Measurements from ENCODE around the gene AOC1.
"Not testable (repeated sequence)": the region's sequence is repeated elsewhere in the genome, so short reads cannot be mapped to it uniquely, and the experiment has no call there.

The AOC1 gene

GRCh38 chr7:150852371-150852905 lies at the start of gene AOC1:
TSS of gene AOC1 (plus strand) at chr7:150852517. CDS start at chr7:150856471, 3,954 bp downstream.
- H3K27me3 ChIP-seq (ENCODE audit: control insufficient read depth, insufficient read depth, low read length): no peaks in the 10 kb centered on the region
- no peaks in the 10 kb centered on the region for H3K36me3 ChIP-seq (ENCODE audit: control insufficient read depth, insufficient read depth, low read length)
- 0 out of 2 replicates have a peak, but pooled peaks cover 1% of the 10 kb centered on the region for H3K4me1 ChIP-seq (ENCODE audit: control insufficient read depth, insufficient read depth, low read length)
- WGBS (ENCODE audit: insufficient coverage, insufficient read length): no CpG with 5 or more reads among the region's 8 CpGs
- no peak for DNase-seq (ENCODE audit: low read depth, low spot score)
- H3K4me3 ChIP-seq (ENCODE audit: low read length): no peak within 1 kb of the TSS
- H3K9me3 ChIP-seq (ENCODE audit: control insufficient read depth, insufficient read depth, low read length): no peaks in the 10 kb centered on the region
- H3K27ac ChIP-seq (ENCODE audit: low read length): no peak within 1 kb of the TSS

GRCh38 chr7:150803161-150803860 lies 49.0 kb upstream of the AOC1 start:
- no peaks in the 10 kb centered on the region for H3K36me3 ChIP-seq (ENCODE audit: control insufficient read depth, insufficient read depth, low read length)
- H3K27ac ChIP-seq (ENCODE audit: low read length): no peak overlapping the region
- no peaks in the 10 kb centered on the region for H3K9me3 ChIP-seq (ENCODE audit: control insufficient read depth, insufficient read depth, low read length)
- H3K4me3 ChIP-seq (ENCODE audit: low read length): no peak overlapping the region
- no CpG with 5 or more reads among the region's 10 CpGs for WGBS (ENCODE audit: insufficient coverage, insufficient read length)
- no peak for DNase-seq (ENCODE audit: low read depth, low spot score)
- H3K4me1 ChIP-seq (ENCODE audit: control insufficient read depth, insufficient read depth, low read length): peaks cover 7% of the 10 kb centered on the region
- H3K27me3 ChIP-seq (ENCODE audit: control insufficient read depth, insufficient read depth, low read length): peaks cover 37% of the 10 kb centered on the region

- no CpG with 5 or more reads among the region's 5 CpGs for WGBS (ENCODE audit: insufficient coverage, insufficient read length)
- H3K4me3 ChIP-seq (ENCODE audit: low read length): no peak overlapping the region
- no peak overlapping the region for H3K27ac ChIP-seq (ENCODE audit: low read length)
- no peak for DNase-seq (ENCODE audit: low read depth, low spot score)
- peaks cover 28% of the 10 kb centered on the region for H3K27me3 ChIP-seq (ENCODE audit: control insufficient read depth, insufficient read depth, low read length)
- H3K9me3 ChIP-seq (ENCODE audit: control insufficient read depth, insufficient read depth, low read length): no peaks in the 10 kb centered on the region
- no peaks in the 10 kb centered on the region for H3K36me3 ChIP-seq (ENCODE audit: control insufficient read depth, insufficient read depth, low read length)
- H3K4me1 ChIP-seq (ENCODE audit: control insufficient read depth, insufficient read depth, low read length): peaks cover 4% of the 10 kb centered on the region
These were observed 47.5 kb upstream of the AOC1 start for GRCh38 chr7:150804802-150805201.

- no peaks in the 10 kb centered on the region for H3K9me3 ChIP-seq (ENCODE audit: control insufficient read depth, insufficient read depth, low read length)
- DNase-seq (ENCODE audit: low read depth, low spot score): no peak
- H3K36me3 ChIP-seq (ENCODE audit: control insufficient read depth, insufficient read depth, low read length): no peaks in the 10 kb centered on the region
- H3K4me1 ChIP-seq (ENCODE audit: control insufficient read depth, insufficient read depth, low read length): peaks cover 3% of the 10 kb centered on the region
- no peak overlapping the region for H3K27ac ChIP-seq (ENCODE audit: low read length)
- H3K27me3 ChIP-seq (ENCODE audit: control insufficient read depth, insufficient read depth, low read length): peaks cover 19% of the 10 kb centered on the region
- H3K4me3 ChIP-seq (ENCODE audit: low read length): no peak overlapping the region
These were observed 46.5 kb upstream of the AOC1 start for GRCh38 chr7:150805864-150806263.

- Histone ChIP-seq H3K4me3 (ENCODE audit: low read length) (no peak overlapping the region), H3K9me3 (ENCODE audit: control insufficient read depth, insufficient read depth, low read length) (no peaks in the 10 kb centered on the region), H3K27me3 (ENCODE audit: control insufficient read depth, insufficient read depth, low read length) (peaks cover 13% of the 10 kb centered on the region), H3K36me3 (ENCODE audit: control insufficient read depth, insufficient read depth, low read length) (no peaks in the 10 kb centered on the region), H3K27ac (ENCODE audit: low read length) (no peak overlapping the region), H3K4me1 (ENCODE audit: control insufficient read depth, insufficient read depth, low read length) (peaks cover under 1% of the 10 kb centered on the region; the same call in 1 of the 2 replicates)
- no CpG with 5 or more reads among the region's 3 CpGs for WGBS (ENCODE audit: insufficient coverage, insufficient read length)
- DNase-seq (ENCODE audit: low read depth, low spot score): no peak
These were observed 45.9 kb upstream of the AOC1 start for GRCh38 chr7:150806454-150806853.

GRCh38 chr7:150806863-150807262 lies 45.5 kb upstream of the AOC1 start:
- no peak for DNase-seq (ENCODE audit: low read depth, low spot score)
- no CpG with 5 or more reads among the region's 2 CpGs for WGBS (ENCODE audit: insufficient coverage, insufficient read length)
- Histone ChIP-seq H3K36me3 (ENCODE audit: control insufficient read depth, insufficient read depth, low read length) (no peaks in the 10 kb centered on the region), H3K4me3 (ENCODE audit: low read length) (no peak overlapping the region), H3K27me3 (ENCODE audit: control insufficient read depth, insufficient read depth, low read length) (peaks cover 9% of the 10 kb centered on the region), H3K9me3 (ENCODE audit: control insufficient read depth, insufficient read depth, low read length) (no peaks in the 10 kb centered on the region), H3K4me1 (ENCODE audit: control insufficient read depth, insufficient read depth, low read length) (no peaks in the 10 kb centered on the region), H3K27ac (ENCODE audit: low read length) (no peak overlapping the region)

- H3K9me3 ChIP-seq (ENCODE audit: control insufficient read depth, insufficient read depth, low read length); H3K36me3 ChIP-seq (ENCODE audit: control insufficient read depth, insufficient read depth, low read length); H3K4me3 ChIP-seq (ENCODE audit: low read length); H3K27me3 ChIP-seq (ENCODE audit: control insufficient read depth, insufficient read depth, low read length); DNase-seq (ENCODE audit: low read depth, low spot score); H3K27ac ChIP-seq (ENCODE audit: low read length); H3K4me1 ChIP-seq (ENCODE audit: control insufficient read depth, insufficient read depth, low read length): not testable (repeated sequence)
- no CpG with 5 or more reads among the region's 13 CpGs for WGBS (ENCODE audit: insufficient coverage, insufficient read length)
These were observed 44.5 kb upstream of the AOC1 start for GRCh38 chr7:150807616-150808438.

GRCh38 chr7:150814328-150815001 lies 37.9 kb upstream of the AOC1 start:
- Histone ChIP-seq H3K27ac (ENCODE audit: low read length) (no peak overlapping the region), H3K4me3 (ENCODE audit: low read length) (no peak overlapping the region), H3K4me1 (ENCODE audit: control insufficient read depth, insufficient read depth, low read length) (peaks cover 2% of the 10 kb centered on the region), H3K36me3 (ENCODE audit: control insufficient read depth, insufficient read depth, low read length) (no peaks in the 10 kb centered on the region), H3K9me3 (ENCODE audit: control insufficient read depth, insufficient read depth, low read length) (no peaks in the 10 kb centered on the region), H3K27me3 (ENCODE audit: control insufficient read depth, insufficient read depth, low read length) (no peaks in the 10 kb centered on the region)
- DNase-seq (ENCODE audit: low read depth, low spot score): no peak
- no CpG with 5 or more reads among the region's 7 CpGs for WGBS (ENCODE audit: insufficient coverage, insufficient read length)

GRCh38 chr7:150818971-150819370 lies 33.3 kb upstream of the AOC1 start:
- no peaks in the 10 kb centered on the region for H3K36me3 ChIP-seq (ENCODE audit: control insufficient read depth, insufficient read depth, low read length)
- WGBS (ENCODE audit: insufficient coverage, insufficient read length): no CpG with 5 or more reads among the region's 2 CpGs
- H3K4me1 ChIP-seq (ENCODE audit: control insufficient read depth, insufficient read depth, low read length): peaks cover 5% of the 10 kb centered on the region
- H3K27me3 ChIP-seq (ENCODE audit: control insufficient read depth, insufficient read depth, low read length): no peaks in the 10 kb centered on the region
- no peak overlapping the region for H3K4me3 ChIP-seq (ENCODE audit: low read length)
- DNase-seq (ENCODE audit: low read depth, low spot score): no peak
- H3K27ac ChIP-seq (ENCODE audit: low read length): no peak overlapping the region
- H3K9me3 ChIP-seq (ENCODE audit: control insufficient read depth, insufficient read depth, low read length): no peaks in the 10 kb centered on the region

GRCh38 chr7:150820148-150820547 lies 32.2 kb upstream of the AOC1 start:
- Histone ChIP-seq H3K27ac (ENCODE audit: low read length) (no peak overlapping the region), H3K36me3 (ENCODE audit: control insufficient read depth, insufficient read depth, low read length) (no peaks in the 10 kb centered on the region), H3K4me3 (ENCODE audit: low read length) (no peak overlapping the region), H3K9me3 (ENCODE audit: control insufficient read depth, insufficient read depth, low read length) (no peaks in the 10 kb centered on the region), H3K27me3 (ENCODE audit: control insufficient read depth, insufficient read depth, low read length) (no peaks in the 10 kb centered on the region), H3K4me1 (ENCODE audit: control insufficient read depth, insufficient read depth, low read length) (0 out of 2 replicates have a peak, but pooled peaks cover 4% of the 10 kb centered on the region)
- no peak for DNase-seq (ENCODE audit: low read depth, low spot score)
- no CpG with 5 or more reads among the region's 5 CpGs for WGBS (ENCODE audit: insufficient coverage, insufficient read length)
